GM11168 (cell line): Measurements from ENCODE around the gene TATDN2.

Source experiments
- in situ Hi-C: fragments of 300-500 bp; cut with MboI; formaldehyde crosslinking; loops from one replicate; pipeline ENCODE4 v1.12.0; 2022; ENCODE audit warnings: low sequenced_read_pairs; ENCODE audit not compliant: unreplicated experiment

The TATDN2 gene

DNA sequence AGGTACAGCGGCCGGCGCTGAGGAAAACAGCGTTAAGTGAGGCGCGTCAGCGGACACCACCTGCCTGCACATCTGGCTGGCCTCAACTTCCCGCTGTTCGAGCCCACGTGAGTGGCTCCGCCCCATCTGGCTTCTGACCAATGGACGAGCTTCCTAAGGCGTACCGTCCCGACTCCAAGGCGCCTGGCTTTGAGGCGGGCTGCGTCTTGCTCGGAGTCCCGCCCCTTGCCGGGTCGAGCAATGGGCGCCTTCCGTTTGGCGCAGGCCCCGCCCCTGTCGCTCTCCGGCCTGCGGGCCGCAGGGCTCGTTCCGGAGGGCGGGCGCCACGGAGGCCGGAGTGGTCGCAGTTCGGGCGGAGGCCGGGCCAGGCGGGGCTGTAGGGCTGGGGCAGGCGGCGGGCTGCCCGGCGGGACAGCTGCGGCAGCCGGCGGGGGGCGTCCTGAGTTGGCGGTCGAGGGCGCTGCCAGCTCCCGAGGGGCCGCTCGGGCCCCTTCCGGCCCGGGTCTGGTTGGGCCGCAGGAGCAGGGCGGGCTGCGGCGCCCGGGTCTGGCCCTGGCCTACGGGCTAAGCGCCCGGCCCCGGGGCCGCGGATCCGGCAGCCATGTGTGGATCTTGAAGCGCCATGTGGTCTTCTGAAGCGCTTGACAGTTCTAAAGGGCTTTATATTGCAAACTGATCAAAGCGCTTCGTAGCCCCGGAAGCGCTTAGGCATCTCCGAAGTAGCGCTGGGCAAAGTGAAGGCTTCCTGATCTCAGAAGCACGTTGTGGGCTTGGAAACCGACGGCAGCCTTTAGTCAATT is at the start of gene TATDN2:
TATDN2 (plus strand) TSS at position 276 of the 800 bp plus-strand sequence. CDS start 742 bp downstream, outside the sequence.
- in situ Hi-C loops = no loop called here

GRCh38 chr3:10198761-10199649 is 49.3 kb upstream of the TATDN2 start:
- in situ Hi-C loops = no loop called here

DNA sequence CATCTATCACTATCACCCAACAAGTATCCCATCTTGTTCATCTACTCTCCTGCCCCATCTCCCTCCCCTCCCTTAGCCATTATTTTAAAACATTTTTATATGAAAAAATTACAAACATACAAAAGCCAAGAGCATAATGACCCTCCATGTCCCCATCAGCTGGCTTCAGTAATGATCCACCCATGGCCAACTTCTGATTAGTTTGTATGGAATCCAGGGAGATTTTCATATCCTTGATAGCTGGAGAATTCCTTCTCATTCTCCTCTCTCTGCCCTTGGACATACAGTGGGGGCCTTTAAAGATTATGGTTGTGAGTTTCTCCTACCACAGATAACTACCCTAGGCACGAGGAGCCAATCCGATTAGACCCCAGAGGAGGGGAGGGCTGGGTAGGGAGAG is 43.3 kb upstream of the TATDN2 start:
- in situ Hi-C loops = no loop called here

- in situ Hi-C loops = no loop called here
Measured at GRCh38 chr3:10205451-10206165, 42.7 kb upstream of the TATDN2 start.

DNA sequence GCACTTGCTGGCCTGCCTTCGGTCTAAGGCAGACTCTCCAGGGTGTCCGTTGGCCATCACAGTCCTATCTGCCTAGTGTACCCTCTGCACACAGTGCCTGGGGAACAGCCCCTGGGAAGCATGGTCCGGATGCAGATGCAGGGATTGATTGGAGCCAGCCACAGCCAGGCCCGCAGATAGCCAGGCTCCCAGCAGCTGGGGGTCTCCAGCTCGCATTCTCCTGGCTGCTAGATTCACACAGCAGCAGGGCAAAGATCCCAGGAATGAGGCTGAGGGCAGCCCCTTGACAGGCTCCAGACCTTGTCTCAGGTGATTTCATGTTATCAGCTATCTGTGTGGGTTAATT is 42.1 kb upstream of the TATDN2 start:
- in situ Hi-C loops = no loop called here

GRCh38 chr3:10213156-10213792 is 35.0 kb upstream of the TATDN2 start:
- in situ Hi-C loops = no loop called here

GRCh38 chr3:10215578-10216368 is 32.5 kb upstream of the TATDN2 start:
- in situ Hi-C loops = no loop called here

DNA sequence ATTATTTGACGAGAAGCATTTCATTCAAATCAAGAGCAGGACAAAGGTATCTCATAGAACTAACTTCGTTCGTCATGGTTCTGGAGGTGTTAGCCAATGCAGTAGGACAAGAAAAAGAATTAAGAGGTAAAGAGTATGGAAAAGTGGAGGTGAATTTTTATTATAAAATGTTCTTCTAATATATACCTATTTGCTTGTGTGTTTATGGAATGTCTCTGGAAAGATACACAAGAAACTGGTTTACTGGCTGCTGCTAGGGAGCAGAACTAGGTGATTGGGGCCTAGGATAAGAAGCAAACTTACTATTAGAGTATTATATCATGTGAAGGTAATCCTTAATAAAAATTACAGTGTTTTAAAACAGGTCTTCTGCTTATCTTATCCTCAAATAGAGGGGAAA is 30.9 kb upstream of the TATDN2 start:
- in situ Hi-C loops = no loop called here

- in situ Hi-C loops = no loop called here
Measured at GRCh38 chr3:10219737-10220136, 28.5 kb upstream of the TATDN2 start.

- in situ Hi-C loops = no loop called here
Measured at GRCh38 chr3:10223676-10224639, 24.3 kb upstream of the TATDN2 start.

DNA sequence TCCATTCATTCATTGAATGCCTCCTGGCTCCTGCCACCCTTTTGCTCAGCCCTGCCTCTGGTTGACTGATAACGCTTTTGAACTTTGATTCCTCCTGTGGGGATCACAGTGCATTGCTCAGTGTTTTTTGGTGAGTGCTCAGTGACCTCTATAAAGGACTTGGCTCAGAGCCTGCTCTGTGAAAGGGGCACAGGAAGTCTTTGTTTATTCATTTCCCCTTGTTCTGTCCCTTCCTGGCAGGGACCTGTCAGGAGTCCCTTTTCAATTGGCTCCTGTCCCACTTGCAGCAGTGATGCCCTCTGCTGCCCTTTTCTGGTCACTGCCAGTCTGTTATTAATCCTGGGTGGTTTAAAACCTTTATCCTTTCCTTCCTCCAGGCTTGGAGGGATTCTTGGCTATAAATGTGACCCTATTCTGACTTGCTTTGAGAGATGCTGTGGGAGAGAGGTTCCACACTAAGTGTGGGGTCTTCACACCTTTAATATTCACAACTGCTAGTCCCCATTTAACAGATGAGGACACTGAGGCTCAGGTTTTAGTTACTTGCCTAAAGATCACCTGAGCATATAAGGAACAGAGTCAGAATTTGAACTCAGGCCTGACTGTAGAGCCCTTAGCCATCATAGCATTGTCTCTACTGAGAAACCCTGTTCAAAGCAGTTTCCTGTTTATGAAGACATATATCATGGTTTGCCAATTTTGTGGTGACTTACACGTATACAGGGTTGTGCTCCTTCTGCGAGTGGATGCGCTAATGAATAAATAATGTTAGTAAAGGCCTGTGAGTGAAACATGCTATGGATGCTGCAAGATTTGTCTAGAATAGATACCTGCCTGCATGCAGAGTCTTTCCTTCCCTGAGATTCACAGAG is 23.2 kb upstream of the TATDN2 start:
- in situ Hi-C loops = no loop called here

DNA sequence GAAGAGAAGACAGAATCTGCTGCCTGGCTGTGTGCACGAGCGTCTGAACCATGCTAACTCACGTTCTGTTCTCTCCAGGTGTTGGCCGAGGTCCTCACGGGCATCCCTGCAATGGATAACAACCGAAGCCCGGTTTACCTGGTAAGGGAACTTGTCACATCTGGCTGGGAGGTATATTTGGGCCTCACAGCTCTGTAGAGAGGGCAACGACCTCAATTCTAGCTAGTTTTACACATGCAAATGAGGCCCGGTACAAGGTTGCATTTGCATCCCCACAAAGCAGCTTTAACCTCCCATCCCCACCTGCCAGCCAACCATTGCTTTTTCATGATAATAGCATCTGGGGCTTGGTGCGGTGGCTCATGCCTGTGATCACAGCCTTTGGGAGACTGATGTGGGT is 22.0 kb upstream of the TATDN2 start:
- in situ Hi-C loops = no loop called here

- in situ Hi-C loops = no loop called here
Measured at GRCh38 chr3:10228248-10228950, 19.9 kb upstream of the TATDN2 start.

- in situ Hi-C loops = no loop called here
Measured at GRCh38 chr3:10229576-10229975, 18.7 kb upstream of the TATDN2 start.

DNA sequence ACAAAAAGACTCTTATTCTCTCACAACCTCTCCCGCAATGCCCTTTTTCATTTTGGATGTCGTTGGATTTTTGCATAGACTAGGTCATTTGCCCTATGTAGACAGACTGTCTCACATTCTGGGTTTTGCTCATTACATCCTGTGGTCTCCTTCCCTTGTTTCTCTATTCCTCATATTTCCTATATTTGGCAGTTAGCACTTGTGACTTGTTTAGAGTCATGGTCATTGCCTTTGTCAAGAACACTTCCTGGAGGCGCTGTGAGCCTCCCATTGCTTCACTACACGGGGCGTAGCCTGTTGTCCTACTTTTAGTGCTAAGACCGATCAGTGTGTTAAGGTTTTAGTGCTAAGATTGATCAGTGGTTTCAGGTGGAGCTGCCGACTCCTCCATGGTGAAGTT is 16.1 kb upstream of the TATDN2 start:
- in situ Hi-C loops = no loop called here

GRCh38 chr3:10233988-10234387 is 14.3 kb upstream of the TATDN2 start:
- in situ Hi-C loops = no loop called here
